Stimulated activated naive CD4-positive, alpha-beta T cell (primary cell): ENCODE data around the gene RTN4.
"Not testable (repeated sequence)": the region's sequence is repeated elsewhere in the genome, so short reads cannot be mapped to it uniquely, and the experiment has no call there.

Experiments
- DNase-seq, 6 experiments: peaks; one replicate each; lab custom pipeline; 2025; lab: John Stamatoyannopoulos, UW

Gene RTN4

GRCh38 chr2:55050100-55050994, at the start of gene RTN4:
Gene RTN4 (minus strand): TSS chr2:55050451. CDS start chr2:55050300, 151 bp downstream.
- peak; percentile 93 to 97 (median 96) for DNase-seq

- no peak for DNase-seq
Observed at GRCh38 chr2:55099493-55099877, 49.2 kb upstream of the RTN4 start.

GRCh38 chr2:55097461-55098410, 47.5 kb upstream of the RTN4 start:
- no peak for DNase-seq

- no peak for DNase-seq
Observed at GRCh38 chr2:55097082-55097460, 46.8 kb upstream of the RTN4 start.

- DNase-seq = no peak
Observed at GRCh38 chr2:55096586-55096985, 46.3 kb upstream of the RTN4 start.

- no peak for DNase-seq
Observed at GRCh38 chr2:55093381-55093780, 43.1 kb upstream of the RTN4 start.

- no peak for DNase-seq
Observed at GRCh38 chr2:55092439-55092838, 42.2 kb upstream of the RTN4 start.

- DNase-seq = not testable (repeated sequence)
Observed at GRCh38 chr2:55091681-55092080, 41.4 kb upstream of the RTN4 start.

- no peak for DNase-seq
Observed at GRCh38 chr2:55090702-55091101, 40.5 kb upstream of the RTN4 start.

GRCh38 chr2:55089726-55090125, 39.5 kb upstream of the RTN4 start:
- DNase-seq = no peak

GRCh38 chr2:55088400-55088799, 38.1 kb upstream of the RTN4 start:
- DNase-seq = no peak

- DNase-seq = no peak
Observed at GRCh38 chr2:55087936-55088335, 37.7 kb upstream of the RTN4 start.

GRCh38 chr2:55087501-55087900, 37.2 kb upstream of the RTN4 start:
- DNase-seq = no peak

- DNase-seq = no peak
Observed at GRCh38 chr2:55085113-55086040, 35.1 kb upstream of the RTN4 start.

- DNase-seq = no peak
Observed at GRCh38 chr2:55084641-55085040, 34.4 kb upstream of the RTN4 start.

GRCh38 chr2:55080204-55080738, 30.0 kb upstream of the RTN4 start:
- DNase-seq = no peak

GRCh38 chr2:55078956-55079355, 28.7 kb upstream of the RTN4 start:
- DNase-seq = no peak

- DNase-seq = no peak
Observed at GRCh38 chr2:55076721-55077120, 26.5 kb upstream of the RTN4 start.

GRCh38 chr2:55076019-55076418, 25.8 kb upstream of the RTN4 start:
- not testable (repeated sequence) for DNase-seq

GRCh38 chr2:55073000-55073983, 23.0 kb upstream of the RTN4 start:
- no peak for DNase-seq
